KMS-11 (cell line): Measurements from ENCODE around the gene PROS1.

ENCODE experiments used
- H2AFZ ChIP-seq: fragments of 200-600 bp; sonication (generic); 2 replicates; pipeline ENCODE4 v1.6.1; 2016; ENCODE audit warnings: antibody characterized with exemption, mixed run types, low read depth
- H3K27ac ChIP-seq: fragments of 200-600 bp; sonication (generic); 2 replicates; pipeline ENCODE4 v1.6.1; 2016; ENCODE audit warnings: mild to moderate bottlenecking, mixed run types
- H3K27me3 ChIP-seq: fragments of 200-600 bp; sonication (generic); 2 replicates; pipeline ENCODE4 v1.6.1; 2017; ENCODE audit warnings: mild to moderate bottlenecking, low read depth, mixed run types, moderate library complexity; ENCODE audit not compliant: insufficient read depth
- H3K36me3 ChIP-seq: fragments of 200-600 bp; sonication (generic); 2 replicates; pipeline ENCODE4 v1.6.1; 2017; ENCODE audit warnings: mild to moderate bottlenecking, mixed run types; ENCODE audit not compliant: insufficient read depth
- H3K4me1 ChIP-seq: fragments of 200-600 bp; sonication (generic); 2 replicates; pipeline ENCODE4 v1.6.1; 2016; ENCODE audit warnings: mild to moderate bottlenecking, low read depth, mixed run types; ENCODE audit not compliant: poor library complexity, severe bottlenecking
- H3K4me2 ChIP-seq: fragments of 200-600 bp; sonication (generic); 2 replicates; pipeline ENCODE4 v1.7.0; 2016; ENCODE audit warnings: mild to moderate bottlenecking, mixed run types
- H3K4me3 ChIP-seq: fragments of 200-600 bp; sonication (generic); IDR thresholded peaks from 2 replicates; pipeline ENCODE4 v1.6.1; 2017; ENCODE audit warnings: low read depth, low read length, mixed read lengths; ENCODE audit not compliant: insufficient read depth
- H3K79me2 ChIP-seq: fragments of 200-600 bp; sonication (generic); 2 replicates; pipeline ENCODE4 v1.6.1; 2016; ENCODE audit warnings: low read depth, mixed run types; ENCODE audit not compliant: insufficient read depth
- H3K9ac ChIP-seq: fragments of 200-600 bp; sonication (generic); 2 replicates; pipeline ENCODE4 v1.6.1; 2016; ENCODE audit warnings: mild to moderate bottlenecking, mixed run types
- H4K20me1 ChIP-seq: fragments of 200-600 bp; sonication (generic); 2 replicates; pipeline ENCODE4 v1.6.1; 2016; ENCODE audit warnings: mild to moderate bottlenecking, mixed run types; ENCODE audit not compliant: insufficient read depth
- CTCF ChIP-seq: fragments of 200-600 bp; sonication (generic); conservative IDR thresholded peaks from 2 replicates; pipeline ENCODE4 v1.6.1; 2017; ENCODE audit warnings: low read depth, mild to moderate bottlenecking, antibody characterized with exemption, low read length, moderate library complexity, mixed read lengths

The PROS1 gene

GRCh38 chr3:94012185-94012584, 38.5 kb upstream of the PROS1 start:
- TF ChIP-seq CTCF: no peak
- H3K9ac ChIP-seq: no peak overlapping the region
- no peaks in the 10 kb centered on the region for H3K79me2 ChIP-seq
- no peak overlapping the region for H3K4me2 ChIP-seq
- no peaks in the 10 kb centered on the region for H4K20me1 ChIP-seq
- no peak overlapping the region for H3K27ac ChIP-seq
- no peaks in the 10 kb centered on the region for H3K27me3 ChIP-seq
- H3K4me3 ChIP-seq: no peak overlapping the region
- H2AFZ ChIP-seq: no peak overlapping the region
- no peaks in the 10 kb centered on the region for H3K4me1 ChIP-seq
- no peaks in the 10 kb centered on the region for H3K36me3 ChIP-seq

GRCh38 chr3:94011233-94011711, 37.6 kb upstream of the PROS1 start:
- Histone ChIP-seq H4K20me1 (no peaks in the 10 kb centered on the region), H3K4me2 (no peak overlapping the region), H3K27me3 (no peaks in the 10 kb centered on the region), H3K79me2 (no peaks in the 10 kb centered on the region), H3K27ac (no peak overlapping the region), H3K4me3 (no peak overlapping the region), H3K9ac (no peak overlapping the region), H2AFZ (no peak overlapping the region), H3K36me3 (no peaks in the 10 kb centered on the region), H3K4me1 (no peaks in the 10 kb centered on the region)
- TF ChIP-seq CTCF: no peak

GRCh38 chr3:94009608-94010007, 35.9 kb upstream of the PROS1 start:
- Histone ChIP-seq H3K27ac (no peak overlapping the region), H3K36me3 (no peaks in the 10 kb centered on the region), H2AFZ (no peak overlapping the region), H3K4me3 (no peak overlapping the region), H3K4me2 (no peak overlapping the region), H4K20me1 (no peaks in the 10 kb centered on the region), H3K27me3 (no peaks in the 10 kb centered on the region), H3K9ac (no peak overlapping the region), H3K79me2 (no peaks in the 10 kb centered on the region), H3K4me1 (peaks cover 2% of the 10 kb centered on the region)
- TF ChIP-seq CTCF: no peak

GRCh38 chr3:94008253-94008652, 34.6 kb upstream of the PROS1 start:
- Histone ChIP-seq H3K4me1 (peaks cover 7% of the 10 kb centered on the region), H3K27me3 (no peaks in the 10 kb centered on the region), H3K27ac (no peak overlapping the region), H3K4me2 (no peak overlapping the region), H3K4me3 (no peak overlapping the region), H3K79me2 (no peaks in the 10 kb centered on the region), H3K9ac (no peak overlapping the region), H3K36me3 (no peaks in the 10 kb centered on the region), H2AFZ (no peak overlapping the region), H4K20me1 (no peaks in the 10 kb centered on the region)
- TF ChIP-seq CTCF: no peak
